Tibial artery (tissue), 4 donors: ENCODE data around the gene LRRC74A.
A peak's percentile ranks its signal among the peaks of the same experiment; 100 is the strongest.

Experiments
- DNase-seq, 2 donors: peaks; one replicate each; pipeline ENCODE4 v3.0.0-alpha.2; 2019
- H3K27ac ChIP-seq, 2 donors: fragments of 200-600 bp; sonication (generic) in 1 of 2; 1 replicate in 1 of 2; 2 replicates in 1 of 2; pipeline ENCODE4 v1.5.1; 2018 to 2019; ENCODE audit warnings: mild to moderate bottlenecking in 1 of 2
- H3K27me3 ChIP-seq, 2 donors: fragments of 200-600 bp; sonication (generic) in 1 of 2; one replicate each; pipeline versions ENCODE4 v1.5.1 to v1.6.0; 2016 to 2019
- H3K36me3 ChIP-seq, 3 donors: fragments of 200-600 bp; sonication (generic) in 2 of 3; one replicate each; pipeline ENCODE4 v1.5.1; 2016 to 2019; ENCODE audit warnings: mild to moderate bottlenecking in 2 of 3
- H3K4me1 ChIP-seq, 4 donors: fragments of 200-600 bp; sonication (generic) in 2 of 4; 1 replicate in 3 of 4; 2 replicates in 1 of 4; pipeline ENCODE4 v1.5.1; 2016 to 2019
- H3K4me3 ChIP-seq, 2 donors: fragments of 200-600 bp; sonication (generic) in 1 of 2; 1 replicate in 1 of 2; 2 replicates in 1 of 2; pipeline ENCODE4 v1.5.1; 2018 to 2019; ENCODE audit warnings: mild to moderate bottlenecking in 2 of 2
- H3K9me3 ChIP-seq, 3 donors: fragments of 200-600 bp; sonication (generic) in 1 of 3; one replicate each; pipeline ENCODE4 v1.5.1; 2016 to 2019
- intact Hi-C: fragments of 100-400 bp; cut with DNase I; formaldehyde crosslinking; loops from one replicate; pipeline ENCODE4 v1.15.0; 2023; ENCODE audit warnings: low total_unique reads
- TF ChIP-seq, protein P1 (sequence below), 2 experiments: fragments of 200-600 bp in 1 of 2; fragments of 450-650 bp in 1 of 2; IDR thresholded peaks; one replicate each; pipeline ENCODE4 v1.5.1; 2017 to 2019; ENCODE audit warnings: antibody characterized with exemption in 2 of 2, mild to moderate bottlenecking in 1 of 2, moderate library complexity in 1 of 2

Gene LRRC74A

DNA sequence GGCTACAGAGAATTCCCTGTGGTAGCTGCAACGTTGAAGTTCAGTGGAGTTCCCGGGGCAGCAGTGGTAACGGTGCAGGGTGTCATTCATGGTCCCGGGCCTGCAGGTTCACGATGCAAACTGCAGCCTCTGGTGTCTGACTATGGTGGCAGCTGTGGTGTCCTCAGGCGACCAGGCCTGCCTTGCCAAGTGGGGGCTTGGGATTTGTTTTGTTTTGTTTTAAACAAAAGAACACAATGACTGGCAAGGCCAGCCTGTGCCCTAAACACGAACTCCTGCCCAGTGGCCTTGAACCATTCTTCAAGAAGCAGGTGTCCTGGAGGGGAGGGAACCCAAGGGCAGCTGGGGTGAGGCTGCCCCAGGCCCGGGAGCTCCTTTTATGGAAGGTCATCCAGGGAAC is 48.5 kb downstream of the LRRC74A start:
- TF ChIP-seq, protein P1, sequence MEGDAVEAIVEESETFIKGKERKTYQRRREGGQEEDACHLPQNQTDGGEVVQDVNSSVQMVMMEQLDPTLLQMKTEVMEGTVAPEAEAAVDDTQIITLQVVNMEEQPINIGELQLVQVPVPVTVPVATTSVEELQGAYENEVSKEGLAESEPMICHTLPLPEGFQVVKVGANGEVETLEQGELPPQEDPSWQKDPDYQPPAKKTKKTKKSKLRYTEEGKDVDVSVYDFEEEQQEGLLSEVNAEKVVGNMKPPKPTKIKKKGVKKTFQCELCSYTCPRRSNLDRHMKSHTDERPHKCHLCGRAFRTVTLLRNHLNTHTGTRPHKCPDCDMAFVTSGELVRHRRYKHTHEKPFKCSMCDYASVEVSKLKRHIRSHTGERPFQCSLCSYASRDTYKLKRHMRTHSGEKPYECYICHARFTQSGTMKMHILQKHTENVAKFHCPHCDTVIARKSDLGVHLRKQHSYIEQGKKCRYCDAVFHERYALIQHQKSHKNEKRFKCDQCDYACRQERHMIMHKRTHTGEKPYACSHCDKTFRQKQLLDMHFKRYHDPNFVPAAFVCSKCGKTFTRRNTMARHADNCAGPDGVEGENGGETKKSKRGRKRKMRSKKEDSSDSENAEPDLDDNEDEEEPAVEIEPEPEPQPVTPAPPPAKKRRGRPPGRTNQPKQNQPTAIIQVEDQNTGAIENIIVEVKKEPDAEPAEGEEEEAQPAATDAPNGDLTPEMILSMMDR (IDR thresholded peaks at IDR 0.05) = no peak
- Histone ChIP-seq H3K9me3 (no peaks in the 10 kb centered on the region), H3K27ac (no peak overlapping the region), H3K36me3 (no peaks in the 10 kb centered on the region), H3K27me3 (peaks cover 0 to 19% of the 10 kb centered on the region in 2 donors), H3K4me3 (no peak overlapping the region), H3K4me1 (no peaks in the 10 kb centered on the region)
- DNase-seq = no peak
- intact Hi-C loops = loop anchor here (5.0 kb wide), 1 partner anchor 443 kb away; no protein-coding TSS in a partner anchor

DNA sequence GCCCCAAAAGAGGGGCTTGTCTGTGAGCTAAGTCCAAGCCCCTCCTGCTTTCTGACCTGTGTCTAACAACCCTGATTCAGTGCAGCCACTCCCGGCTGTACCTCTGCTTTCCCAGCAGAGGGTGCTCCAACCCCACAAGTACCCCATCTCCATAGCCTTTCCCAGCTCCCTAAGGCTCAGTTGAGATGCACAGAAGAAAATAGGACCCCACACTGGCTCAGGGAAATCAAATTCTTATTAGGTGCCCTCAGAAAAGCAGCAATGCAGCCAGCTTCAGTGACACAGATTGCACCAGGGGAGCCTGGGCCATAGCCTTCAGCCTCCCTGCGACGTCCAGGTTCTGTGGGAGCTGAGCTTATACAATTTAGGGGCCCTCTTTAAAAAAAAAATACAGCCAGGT is 49.9 kb downstream of the LRRC74A start:
- DNase-seq = no peak
- Histone ChIP-seq H3K27me3 (peaks cover 0 to 7% of the 10 kb centered on the region in 2 donors), H3K36me3 (no peaks in the 10 kb centered on the region), H3K9me3 (no peaks in the 10 kb centered on the region), H3K4me3 (no peak overlapping the region), H3K27ac (no peak overlapping the region), H3K4me1 (no peaks in the 10 kb centered on the region)
- TF ChIP-seq, protein P1 (IDR thresholded peaks at IDR 0.05) = peak; percentile 95 to 97
- intact Hi-C loops = loop anchor here (1.0 kb wide), 1 partner anchor 194 kb away; no protein-coding TSS in a partner anchor

DNA sequence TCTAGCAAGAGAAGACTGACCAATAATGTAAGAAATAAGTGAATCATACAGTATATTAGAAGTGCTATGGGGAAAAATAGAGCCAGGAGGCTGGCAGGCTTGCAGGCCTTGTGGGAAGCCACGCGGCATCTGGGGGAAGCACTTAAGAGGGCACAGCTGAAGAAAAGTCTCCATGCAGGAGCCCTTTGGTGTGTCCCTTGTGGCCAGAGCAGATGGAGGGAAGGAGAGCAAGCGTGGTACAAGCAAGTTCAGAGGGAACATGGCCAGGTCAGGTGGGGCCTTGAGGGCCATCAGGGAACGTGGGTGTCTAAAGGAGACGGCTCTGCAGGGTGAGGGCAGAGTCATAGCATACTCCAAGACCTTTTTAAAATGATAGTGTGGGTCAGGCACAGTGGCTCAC is 51.7 kb downstream of the LRRC74A start:
- no peak overlapping the region for H3K4me3 ChIP-seq
- TF ChIP-seq, protein P1 (IDR thresholded peaks at IDR 0.05) = no peak
- no peaks in the 10 kb centered on the region for H3K9me3 ChIP-seq
- H3K36me3 ChIP-seq = no peaks in the 10 kb centered on the region
- no peak overlapping the region for H3K27ac ChIP-seq
- intact Hi-C loops = no loop called here
- H3K4me1 ChIP-seq = peaks cover 0 to 4% (median 0%) of the 10 kb centered on the region in 4 donors
- no peak for DNase-seq
- peaks cover 0 to 3% of the 10 kb centered on the region in 2 donors for H3K27me3 ChIP-seq

DNA sequence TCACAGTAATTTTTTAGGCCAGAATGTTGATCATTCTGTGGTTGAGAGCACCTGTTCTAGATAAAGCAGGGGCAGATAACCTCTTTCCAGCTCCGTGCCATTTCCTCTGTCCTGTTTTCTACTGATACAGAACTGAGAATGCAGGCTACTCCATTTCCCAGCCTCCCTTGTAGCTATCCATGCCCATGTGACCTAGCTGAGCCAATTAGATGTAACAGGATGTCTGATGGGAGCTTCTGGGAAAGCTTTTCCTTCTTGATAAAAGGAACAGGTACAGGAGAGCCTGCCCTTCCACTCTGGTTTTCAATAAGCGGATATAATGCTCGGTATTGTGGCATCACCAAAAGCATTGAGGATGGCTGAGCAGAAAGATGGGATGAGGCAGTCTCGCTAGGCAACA is 54.2 kb downstream of the LRRC74A start:
- Histone ChIP-seq H3K9me3 (no peaks in the 10 kb centered on the region), H3K4me1 (peaks cover 0 to 4% (median 0%) of the 10 kb centered on the region in 4 donors), H3K4me3 (no peak overlapping the region), H3K27me3 (no peaks in the 10 kb centered on the region), H3K27ac (no peak overlapping the region), H3K36me3 (no peaks in the 10 kb centered on the region)
- intact Hi-C loops = no loop called here
- no peak for DNase-seq
- TF ChIP-seq, protein P1 (IDR thresholded peaks at IDR 0.05) = no peak

DNA sequence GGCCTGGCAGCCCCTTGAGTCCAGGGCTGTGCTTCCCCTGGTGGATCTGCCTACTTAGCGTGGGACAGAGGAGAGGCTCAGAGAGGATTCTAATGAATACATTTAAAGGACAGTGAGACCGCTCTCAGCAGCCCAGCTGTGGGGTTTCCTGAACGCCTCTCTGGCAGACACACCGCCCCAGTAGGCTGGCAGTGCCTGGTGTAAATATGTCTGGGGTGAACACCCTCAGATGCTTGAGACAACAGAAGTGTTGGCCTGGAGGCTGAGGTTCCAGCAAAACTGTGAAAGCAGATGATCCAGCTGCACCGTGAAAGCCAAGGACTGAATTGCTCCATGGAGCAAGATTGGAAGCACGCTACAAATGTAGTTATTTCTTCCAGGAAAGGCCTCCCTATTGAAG is 55.1 kb downstream of the LRRC74A start:
- no peaks in the 10 kb centered on the region for H3K9me3 ChIP-seq
- intact Hi-C loops = no loop called here
- H3K27me3 ChIP-seq = no peaks in the 10 kb centered on the region
- no peak for DNase-seq
- no peak overlapping the region for H3K27ac ChIP-seq
- TF ChIP-seq, protein P1 (IDR thresholded peaks at IDR 0.05) = no peak
- no peak overlapping the region for H3K4me3 ChIP-seq
- H3K4me1 ChIP-seq = peaks cover 0 to 4% (median 0%) of the 10 kb centered on the region in 4 donors
- H3K36me3 ChIP-seq = no peaks in the 10 kb centered on the region

DNA sequence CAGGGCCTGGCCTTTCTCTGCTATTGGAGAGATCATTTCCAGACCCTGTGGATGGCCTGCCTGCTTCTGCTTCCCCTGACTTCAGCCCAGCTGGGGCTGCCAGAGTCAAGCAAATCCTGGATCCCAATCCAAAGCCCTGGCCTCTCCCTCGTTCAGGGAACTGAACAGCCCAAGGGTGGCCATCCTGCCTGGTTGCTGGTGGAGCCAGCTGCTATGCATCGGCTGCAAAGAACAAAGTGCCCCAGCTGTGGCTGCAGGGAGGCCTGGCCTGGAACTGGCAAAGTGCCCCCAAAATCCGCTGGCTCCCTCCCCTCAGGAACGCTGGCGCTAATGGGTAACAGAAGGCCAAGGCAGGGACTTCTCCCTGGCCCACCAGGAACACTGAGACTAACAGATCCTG is 56.4 kb downstream of the LRRC74A start:
- Histone ChIP-seq H3K27me3 (no peaks in the 10 kb centered on the region), H3K4me1 (peaks cover 0 to 5% (median 2%) of the 10 kb centered on the region in 4 donors), H3K9me3 (no peaks in the 10 kb centered on the region), H3K36me3 (no peaks in the 10 kb centered on the region), H3K4me3 (no peak overlapping the region), H3K27ac (no peak overlapping the region)
- TF ChIP-seq, protein P1 (IDR thresholded peaks at IDR 0.05) = no peak
- intact Hi-C loops = no loop called here
- no peak for DNase-seq
